Cerebellar cortex (tissue), 1 donor: ENCODE data around the gene AGO4.
"Not testable (repeated sequence)": the region's sequence is repeated elsewhere in the genome, so short reads cannot be mapped to it uniquely, and the experiment has no call there.

Source experiments
- DNase-seq: peaks from one replicate; pipeline ENCODE4 v3.0.0-alpha.2; 2015; ENCODE audit warnings: low spot score

AGO4 gene

GRCh38 chr1:35807614-35808449 lies at the start of gene AGO4:
Gene AGO4 (plus strand): TSS chr1:35808016. CDS start chr1:35808417, 401 bp downstream.
- peak; percentile 57 for DNase-seq

- no peak for DNase-seq
Observed at GRCh38 chr1:35762141-35762540, 45.7 kb upstream of the AGO4 start.

- DNase-seq: no peak
Observed at GRCh38 chr1:35763201-35763600, 44.6 kb upstream of the AGO4 start.

- DNase-seq: no peak
Observed at GRCh38 chr1:35764283-35764682, 43.5 kb upstream of the AGO4 start.

- peak; percentile 3 for DNase-seq
Observed at GRCh38 chr1:35768350-35769187, 39.2 kb upstream of the AGO4 start.

GRCh38 chr1:35769188-35769758 lies 38.5 kb upstream of the AGO4 start:
- DNase-seq: peak; percentile 74

- no peak for DNase-seq
Observed at GRCh38 chr1:35773711-35774110, 34.1 kb upstream of the AGO4 start.

- DNase-seq: not testable (repeated sequence)
Observed at GRCh38 chr1:35776172-35776571, 31.6 kb upstream of the AGO4 start.

- no peak for DNase-seq
Observed at GRCh38 chr1:35777109-35777508, 30.7 kb upstream of the AGO4 start.

- DNase-seq: no peak
Observed at GRCh38 chr1:35783055-35783583, 24.7 kb upstream of the AGO4 start.

GRCh38 chr1:35784364-35784763 lies 23.5 kb upstream of the AGO4 start:
- not testable (repeated sequence) for DNase-seq

- DNase-seq: no peak
Observed at GRCh38 chr1:35788139-35788538, 19.7 kb upstream of the AGO4 start.

GRCh38 chr1:35790670-35791069 lies 17.1 kb upstream of the AGO4 start:
- no peak for DNase-seq

- no peak for DNase-seq
Observed at GRCh38 chr1:35795295-35795694, 12.5 kb upstream of the AGO4 start.

GRCh38 chr1:35797380-35797779 lies 10.4 kb upstream of the AGO4 start:
- no peak for DNase-seq

GRCh38 chr1:35798019-35798418 lies 9.8 kb upstream of the AGO4 start:
- not testable (repeated sequence) for DNase-seq

GRCh38 chr1:35800167-35800887 lies 7.5 kb upstream of the AGO4 start:
- not testable (repeated sequence) for DNase-seq

GRCh38 chr1:35808450-35809113 lies 766 bp downstream of the AGO4 start:
- peak; percentile 60 for DNase-seq

- no peak for DNase-seq
Observed at GRCh38 chr1:35809114-35810095, 1.6 kb downstream of the AGO4 start.
